Lung (tissue), 12 donors: ENCODE measurements around the gene ACSM6. TPM values are rescaled to one million over a fixed set of nuclear protein-coding genes. Genes with fewer than 3 reads are reported as not detected.
A peak's percentile ranks its signal among the peaks of the same experiment; 100 is the strongest.

Experiments used
- ATAC-seq: fragments of 200-7000 bp; cut with Tn5 transposase; one replicate; pipeline ENCODE4 v1.9.1; 2020; ENCODE audit warnings: moderate number of reproducible peaks; ENCODE audit not compliant: insufficient read depth, low FRiP score
- DNase-seq, 3 donors: peaks; one replicate each; pipeline ENCODE4 v3.0.0-alpha.2; 2013 to 2017
- H3K27ac ChIP-seq, 2 donors: one replicate each; pipeline ENCODE4 v1.5.1; 2013; ENCODE audit warnings: mild to moderate bottlenecking in 2 of 2, moderate library complexity in 2 of 2, control low read depth in 1 of 2, inconsistent platforms in 1 of 2, low read depth in 1 of 2, low read length in 1 of 2
- H3K27me3 ChIP-seq, 3 donors: one replicate each; pipeline ENCODE4 v1.5.1; 2013; ENCODE audit warnings: low read length in 2 of 3; ENCODE audit not compliant: control insufficient read depth in 3 of 3, insufficient read depth in 3 of 3
- H3K36me3 ChIP-seq, 4 donors: one replicate each; pipeline ENCODE4 v1.5.1; 2013; ENCODE audit warnings: low read length in 4 of 4, mild to moderate bottlenecking in 1 of 4, moderate library complexity in 1 of 4; ENCODE audit not compliant: control insufficient read depth in 4 of 4, insufficient read depth in 4 of 4
- H3K4me1 ChIP-seq, 5 donors: one replicate each; pipeline ENCODE4 v1.5.1; 2013; ENCODE audit warnings: low read length in 5 of 5, mild to moderate bottlenecking in 2 of 5, moderate library complexity in 1 of 5; ENCODE audit not compliant: control insufficient read depth in 5 of 5, insufficient read depth in 5 of 5
- H3K4me3 ChIP-seq: one replicate; pipeline ENCODE4 v1.5.1; 2013; ENCODE audit warnings: mild to moderate bottlenecking, control low read depth, moderate library complexity
- H3K9ac ChIP-seq, 2 donors: one replicate each; pipeline ENCODE4 v1.5.1; 2013; ENCODE audit warnings: low read length in 2 of 2, control low read depth in 1 of 2; ENCODE audit not compliant: insufficient read depth in 1 of 2
- H3K9me3 ChIP-seq, 4 donors: one replicate each; pipeline ENCODE4 v1.5.1; 2013; ENCODE audit warnings: low read length in 3 of 4, mild to moderate bottlenecking in 1 of 4, moderate library complexity in 1 of 4; ENCODE audit not compliant: control insufficient read depth in 4 of 4, insufficient read depth in 3 of 4
- CTCF ChIP-seq: IDR thresholded peaks from 2 replicates; pipeline ENCODE4 v1.5.1; 2012; ENCODE audit warnings: mild to moderate bottlenecking; ENCODE audit errors: control extremely low read depth, extremely low read depth
- WGBS, 2 donors: extraction: QIAGEN DNeasy Blood & Tissue Kit; methylation state at CpG; one replicate each; pipeline ENCODE4 v1.1.7; 2013; 5-methylcytosine and 5-hydroxymethylcytosine counted together
- polyA plus RNA-seq, 2 donors: library from polyadenylated mRNA; stranded (reverse); fragments of 200-250 nt; gene quantifications; one replicate each; pipeline ENCODE4 v1.2.1, GENCODE V29; 2013
- total RNA-seq, 2 donors: library from RNA; depleted of rRNA in 1 of 2; stranded (reverse); fragments of >200 nt in 1 of 2; gene quantifications; one replicate each; pipeline ENCODE4 v1.2.1, GENCODE V29; 2014 to 2021
- donor health status: control.
- donor health status: control.
- donor health status: Bipolar disorder and iron deficiency.
- donor health status: healthy.
- donor health status: DM: yes; HTN: yes; CAD: no.

The ACSM6 gene
- total and polyA plus RNA-seq, 4 donors: not detected

- no peak for TF ChIP-seq CTCF
- Histone ChIP-seq H3K4me1 (peaks cover 0 to 2% (median 0%) of the 10 kb centered on the region in 5 donors), H3K36me3 (peaks cover 18 to 45% (median 27%) of the 10 kb centered on the region in 4 donors), H3K27ac (peak overlapping the region in 1 of 2 donors; percentile 4), H3K9me3 (no peaks in the 10 kb centered on the region), H3K4me3 (no peak overlapping the region), H3K27me3 (no peaks in the 10 kb centered on the region), H3K9ac (no peak overlapping the region)
- DNase-seq (peak in 1 of 3 donors; percentile 18), ATAC-seq (no peak)
- 43 to 69% methylated on average over 4 of the region's 4 CpGs for WGBS, 2 donors
Observed at GRCh38 chr10:95241533-95241932, 47.5 kb downstream of the ACSM6 start.

GRCh38 chr10:95242581-95243317, 48.7 kb downstream of the ACSM6 start:
- Histone ChIP-seq H3K27ac (no peak overlapping the region), H3K27me3 (no peaks in the 10 kb centered on the region), H3K9ac (no peak overlapping the region), H3K4me3 (no peak overlapping the region), H3K36me3 (peaks cover 13 to 42% (median 25%) of the 10 kb centered on the region in 4 donors), H3K9me3 (no peaks in the 10 kb centered on the region), H3K4me1 (peaks cover 0 to 8% (median under 1%) of the 10 kb centered on the region in 5 donors)
- DNase-seq (peak in 2 of 3 donors; percentile 62 to 71), ATAC-seq (no peak)
- 78 to 83% methylated on average over 8 of the region's 8 CpGs for WGBS, 2 donors
- no peak for TF ChIP-seq CTCF

- Histone ChIP-seq H3K9ac (no peak overlapping the region), H3K27ac (no peak overlapping the region), H3K4me3 (no peak overlapping the region), H3K27me3 (no peaks in the 10 kb centered on the region), H3K36me3 (peaks cover 9 to 38% (median 21%) of the 10 kb centered on the region in 4 donors), H3K9me3 (no peaks in the 10 kb centered on the region), H3K4me1 (peaks cover 0 to 8% (median 2%) of the 10 kb centered on the region in 5 donors)
- WGBS, 2 donors: 61 to 73% methylated on average over 3 of the region's 3 CpGs
- ATAC-seq (no peak), DNase-seq (no peak)
- TF ChIP-seq CTCF: no peak
Observed at GRCh38 chr10:95243318-95243617, 49.2 kb downstream of the ACSM6 start.
